K562 (cell line): ENCODE results near the gene PJA1. TPM values are rescaled to one million over a fixed set of nuclear protein-coding genes. Genes with fewer than 3 reads are reported as not detected.

Experiments
- ATAC-seq: fragments of 200-7000 bp; cut with Tn5 transposase; 3 replicates; pipeline ENCODE4 v1.9.1; 2020; ENCODE audit warnings: moderate library complexity
- BruUV-seq: library from RNA; stranded (reverse); fragments of 400-500 nt; replicated peaks from 2 replicates; lab custom pipeline; 2021; lab: Mats Ljungman, UMichigan
- CTCF ChIA-PET: fragments of 300-600 bp; formaldehyde crosslinking; extraction: SDS; loops from one replicate; lab custom pipeline; 2021; ENCODE audit warnings: low intra/inter-chr PET ratio; lab: Yijun Ruan, JAX
- POLR2A ChIA-PET: fragments of 300-600, 350-650 bp; sonication (Branson Sonifier 250); formaldehyde crosslinking; extraction: SDS; loops from one replicate; lab custom pipeline; 2021; ENCODE audit warnings: antibody characterized with exemption, inconsistent platforms; lab: Yijun Ruan, JAX
- DNase-seq, 4 experiments: peaks; one replicate each; pipeline versions ENCODE4 v3.0.0 to v3.0.0-alpha.2; 2011 to 2018; ENCODE audit warnings: low spot score in 3 of 4, mixed read lengths in 3 of 4; ENCODE audit errors: extremely low read depth in 1 of 4
- FAIRE-seq: peaks from 2 replicates; lab custom pipeline; 2011; peaks lifted over from hg19 to GRCh38; lab: Jason Lieb, UNC
- H2AFZ ChIP-seq: 2 replicates; pipeline ENCODE4 v1.6.0; 2011; ENCODE audit warnings: low read depth, low read length, control low read depth, inconsistent platforms
- H3K27ac ChIP-seq: fragments of 200-600 bp; 3 replicates; pipeline ENCODE4 v1.8.0; 2011; ENCODE audit warnings: low read depth, mild to moderate bottlenecking, control low read depth, inconsistent platforms, low read length, moderate library complexity, mixed read lengths; ENCODE audit errors: extremely low read depth
- H3K27me3 ChIP-seq, 2 experiments: fragments of 300-600 bp in 1 of 2; 2 replicates in 1 of 2; 3 replicates in 1 of 2; pipeline versions ENCODE4 v1.6.0 to v1.8.0; 2011; ENCODE audit warnings: inconsistent platforms in 2 of 2, low read length in 2 of 2, mild to moderate bottlenecking in 1 of 2, mixed read lengths in 1 of 2, moderate library complexity in 1 of 2; ENCODE audit not compliant: control insufficient read depth in 2 of 2, insufficient read depth in 2 of 2
- H3K36me3 ChIP-seq: fragments of 300-600 bp; 3 replicates; pipeline ENCODE4 v1.8.0; 2011; ENCODE audit warnings: mild to moderate bottlenecking, low read length, inconsistent platforms; ENCODE audit not compliant: control insufficient read depth, insufficient read depth
- H3K4me1 ChIP-seq, 2 experiments: fragments of 200-600 bp in 1 of 2; replicated peaks in 1 of 2; 2 replicates in 1 of 2; 3 replicates in 1 of 2; pipeline versions ENCODE4 v1.5.1 to v1.8.0; 2011; ENCODE audit warnings: inconsistent platforms in 2 of 2, low read length in 2 of 2, mild to moderate bottlenecking in 1 of 2, mixed read lengths in 1 of 2, moderate library complexity in 1 of 2; ENCODE audit not compliant: control insufficient read depth in 2 of 2, insufficient read depth in 2 of 2
- H3K4me2 ChIP-seq: 2 replicates; pipeline ENCODE4 v1.6.1; 2011; ENCODE audit warnings: low read length, control low read depth, inconsistent platforms, mixed read lengths; ENCODE audit not compliant: insufficient read depth
- H3K4me3 ChIP-seq: fragments of 200-600 bp; sonication (generic), shearing (Covaris generic); 2 replicates; pipeline ENCODE4 v1.5.1; 2016; ENCODE audit warnings: control low read depth, inconsistent platforms
- H3K79me2 ChIP-seq: fragments of 200-600 bp; 3 replicates; pipeline ENCODE4 v1.8.0; 2011; ENCODE audit warnings: low read length, inconsistent platforms; ENCODE audit not compliant: control insufficient read depth, insufficient read depth
- H3K9ac ChIP-seq, 2 experiments: 2 replicates each; pipeline versions ENCODE4 v1.6.0 to v1.6.1; 2011; ENCODE audit warnings: low read depth in 2 of 2, low read length in 2 of 2, control low read depth in 1 of 2, inconsistent platforms in 1 of 2, mild to moderate bottlenecking in 1 of 2, mixed read lengths in 1 of 2; ENCODE audit not compliant: insufficient read depth in 1 of 2
- H3K9me1 ChIP-seq: one replicate; pipeline ENCODE4 v1.6.0; 2011; ENCODE audit warnings: inconsistent platforms, mild to moderate bottlenecking, low read length, moderate library complexity; ENCODE audit not compliant: control insufficient read depth, insufficient read depth
- H3K9me3 ChIP-seq: replicated peaks from 2 replicates; pipeline ENCODE4 v1.5.1; 2011; ENCODE audit warnings: low read depth, low read length, inconsistent platforms; ENCODE audit not compliant: control insufficient read depth, insufficient read depth
- H4K20me1 ChIP-seq: replicated peaks from 2 replicates; pipeline ENCODE4 v1.6.1; 2011; ENCODE audit warnings: low read length, inconsistent platforms, mixed read lengths; ENCODE audit not compliant: control insufficient read depth, insufficient read depth
- in situ Hi-C: fragments of 300-500 bp; cut with MboI; formaldehyde crosslinking; loops from 4 replicates; pipeline ENCODE4 v1.15.0; 2018; ENCODE audit warnings: inconsistent platforms, mixed read lengths
- intact Hi-C: fragments of 100-400 bp; cut with micrococcal nuclease; formaldehyde crosslinking; loops from 2 replicates; pipeline ENCODE4 v1.14.2; 2022
- polyA plus RNA-seq, 8 experiments: library from polyadenylated mRNA; depleted of rRNA in 4 of 8; stranded (reverse) in 5 of 8; unstranded in 3 of 8; fragments of >200 nt; fragmentation: Nextera tagmentation in 2 of 8; fragmentation: Illumina TruSeq in 1 of 8; extraction: Ambion mirVana in 2 of 8; extraction: Trizol in 1 of 8; gene quantifications; 2 replicates each; pipeline versions ENCODE4 v1.2.1 to v1.2.3, GENCODE V29; 2011 to 2014; ENCODE audit warnings: inconsistent platforms in 1 of 8, missing spikeins in 1 of 8
- total RNA-seq, 7 experiments: library from RNA; depleted of rRNA in 6 of 7; stranded (reverse); fragments of >200 nt in 6 of 7; fragmentation: Illumina TruSeq in 2 of 7; extraction: Trizol in 2 of 7; gene quantifications; 2 replicates each; pipeline versions ENCODE4 v1.2.1 to v1.2.3, GENCODE V29; 2011 to 2021; ENCODE audit warnings: low replicate concordance in 1 of 7
- TF ChIP-seq, protein P1 (sequence below): sonication (generic); formaldehyde crosslinking; IDR thresholded peaks from 2 replicates; pipeline ENCODE4 v1.8.0; 2023; ENCODE audit warnings: missing genetic modification reagents, mild to moderate bottlenecking, borderline replicate concordance
- TF ChIP-seq, protein P2 (sequence below): sonication (generic); formaldehyde crosslinking; IDR thresholded peaks from 2 replicates; pipeline ENCODE4 v1.8.1; 2023; ENCODE audit warnings: mild to moderate bottlenecking, missing genetic modification reagents

PJA1 gene
- total and polyA plus RNA-seq, 9 of the 15 experiments (the other 6 are each of a cell fraction or from before 2014, with no cell fraction given) = 1.6 to 6.0 (median 4.0) TPM

- TF ChIP-seq, protein P1, sequence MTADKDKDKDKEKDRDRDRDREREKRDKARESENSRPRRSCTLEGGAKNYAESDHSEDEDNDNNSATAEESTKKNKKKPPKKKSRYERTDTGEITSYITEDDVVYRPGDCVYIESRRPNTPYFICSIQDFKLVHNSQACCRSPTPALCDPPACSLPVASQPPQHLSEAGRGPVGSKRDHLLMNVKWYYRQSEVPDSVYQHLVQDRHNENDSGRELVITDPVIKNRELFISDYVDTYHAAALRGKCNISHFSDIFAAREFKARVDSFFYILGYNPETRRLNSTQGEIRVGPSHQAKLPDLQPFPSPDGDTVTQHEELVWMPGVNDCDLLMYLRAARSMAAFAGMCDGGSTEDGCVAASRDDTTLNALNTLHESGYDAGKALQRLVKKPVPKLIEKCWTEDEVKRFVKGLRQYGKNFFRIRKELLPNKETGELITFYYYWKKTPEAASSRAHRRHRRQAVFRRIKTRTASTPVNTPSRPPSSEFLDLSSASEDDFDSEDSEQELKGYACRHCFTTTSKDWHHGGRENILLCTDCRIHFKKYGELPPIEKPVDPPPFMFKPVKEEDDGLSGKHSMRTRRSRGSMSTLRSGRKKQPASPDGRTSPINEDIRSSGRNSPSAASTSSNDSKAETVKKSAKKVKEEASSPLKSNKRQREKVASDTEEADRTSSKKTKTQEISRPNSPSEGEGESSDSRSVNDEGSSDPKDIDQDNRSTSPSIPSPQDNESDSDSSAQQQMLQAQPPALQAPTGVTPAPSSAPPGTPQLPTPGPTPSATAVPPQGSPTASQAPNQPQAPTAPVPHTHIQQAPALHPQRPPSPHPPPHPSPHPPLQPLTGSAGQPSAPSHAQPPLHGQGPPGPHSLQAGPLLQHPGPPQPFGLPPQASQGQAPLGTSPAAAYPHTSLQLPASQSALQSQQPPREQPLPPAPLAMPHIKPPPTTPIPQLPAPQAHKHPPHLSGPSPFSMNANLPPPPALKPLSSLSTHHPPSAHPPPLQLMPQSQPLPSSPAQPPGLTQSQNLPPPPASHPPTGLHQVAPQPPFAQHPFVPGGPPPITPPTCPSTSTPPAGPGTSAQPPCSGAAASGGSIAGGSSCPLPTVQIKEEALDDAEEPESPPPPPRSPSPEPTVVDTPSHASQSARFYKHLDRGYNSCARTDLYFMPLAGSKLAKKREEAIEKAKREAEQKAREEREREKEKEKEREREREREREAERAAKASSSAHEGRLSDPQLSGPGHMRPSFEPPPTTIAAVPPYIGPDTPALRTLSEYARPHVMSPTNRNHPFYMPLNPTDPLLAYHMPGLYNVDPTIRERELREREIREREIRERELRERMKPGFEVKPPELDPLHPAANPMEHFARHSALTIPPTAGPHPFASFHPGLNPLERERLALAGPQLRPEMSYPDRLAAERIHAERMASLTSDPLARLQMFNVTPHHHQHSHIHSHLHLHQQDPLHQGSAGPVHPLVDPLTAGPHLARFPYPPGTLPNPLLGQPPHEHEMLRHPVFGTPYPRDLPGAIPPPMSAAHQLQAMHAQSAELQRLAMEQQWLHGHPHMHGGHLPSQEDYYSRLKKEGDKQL (CRISPR knock-in tag) = no peak
- TF ChIP-seq, protein P2, sequence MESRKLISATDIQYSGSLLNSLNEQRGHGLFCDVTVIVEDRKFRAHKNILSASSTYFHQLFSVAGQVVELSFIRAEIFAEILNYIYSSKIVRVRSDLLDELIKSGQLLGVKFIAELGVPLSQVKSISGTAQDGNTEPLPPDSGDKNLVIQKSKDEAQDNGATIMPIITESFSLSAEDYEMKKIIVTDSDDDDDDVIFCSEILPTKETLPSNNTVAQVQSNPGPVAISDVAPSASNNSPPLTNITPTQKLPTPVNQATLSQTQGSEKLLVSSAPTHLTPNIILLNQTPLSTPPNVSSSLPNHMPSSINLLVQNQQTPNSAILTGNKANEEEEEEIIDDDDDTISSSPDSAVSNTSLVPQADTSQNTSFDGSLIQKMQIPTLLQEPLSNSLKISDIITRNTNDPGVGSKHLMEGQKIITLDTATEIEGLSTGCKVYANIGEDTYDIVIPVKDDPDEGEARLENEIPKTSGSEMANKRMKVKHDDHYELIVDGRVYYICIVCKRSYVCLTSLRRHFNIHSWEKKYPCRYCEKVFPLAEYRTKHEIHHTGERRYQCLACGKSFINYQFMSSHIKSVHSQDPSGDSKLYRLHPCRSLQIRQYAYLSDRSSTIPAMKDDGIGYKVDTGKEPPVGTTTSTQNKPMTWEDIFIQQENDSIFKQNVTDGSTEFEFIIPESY = no peak
These were observed 49.2 kb downstream of the PJA1 start (continued) for GRCh38 chrX:69116077-69116476.

DNA sequence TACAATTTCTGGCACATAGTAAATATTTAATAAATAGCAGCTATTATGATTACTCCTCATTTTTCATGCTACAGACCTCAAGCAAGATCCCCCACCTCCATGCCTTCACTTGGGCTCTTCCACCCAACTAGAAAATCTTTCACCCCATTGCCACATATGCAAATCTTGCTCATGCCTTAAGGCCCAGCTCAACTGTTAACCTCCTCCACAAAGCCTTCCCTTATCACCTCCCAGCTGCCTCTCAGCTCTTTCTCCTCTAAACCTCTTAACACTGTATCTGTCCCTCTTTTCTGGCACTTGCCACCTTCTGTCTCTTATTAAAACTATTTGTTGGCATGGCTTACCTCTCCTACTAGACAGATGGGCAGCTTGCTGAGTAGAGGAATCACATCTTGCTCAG, 51.5 kb downstream of the PJA1 start:
- peak; percentile 82 for ATAC-seq
- POLR2A ChIA-PET = no interaction called here
- H3K36me3 ChIP-seq = no peaks in the 10 kb centered on the region
- in situ Hi-C loops = no loop called here
- no TSS peak for BruUV-seq
- H3K27ac ChIP-seq = no peak overlapping the region; the same call in 2 of the 3 replicates
- H3K4me3 ChIP-seq = no peak overlapping the region
- intact Hi-C loops = no loop called here
- no peak overlapping the region for H2AFZ ChIP-seq
- peak; percentile 40 for FAIRE-seq
- peaks cover 11 to 13% of the 10 kb centered on the region in 2 experiments; a peak in 4 of 5 replicates for H3K4me1 ChIP-seq
- no peaks in the 10 kb centered on the region; the same call in 1 of the 2 replicates for H4K20me1 ChIP-seq
- H3K27me3 ChIP-seq = no peaks in the 10 kb centered on the region
- peak in 3 of 4 experiments; percentile 15 to 47 (median 32) for DNase-seq
- H3K9me3 ChIP-seq = no peaks in the 10 kb centered on the region
- no peak overlapping the region for H3K9ac ChIP-seq
- H3K4me2 ChIP-seq = peak overlapping the region; percentile 5; the same call in 1 of the 2 replicates
- H3K79me2 ChIP-seq = no peaks in the 10 kb centered on the region
- CTCF ChIA-PET = no interaction called here
- H3K9me1 ChIP-seq = no peaks in the 10 kb centered on the region
